ENCODE results near the gene POFUT2.
"Not testable (repeated sequence)": the region's sequence is repeated elsewhere in the genome, so short reads cannot be mapped to it uniquely, and the experiment has no call there.

Gene POFUT2

GRCh38 chr21:45326169-45326851, 38.6 kb upstream of the POFUT2 start:
- no peak for DNase-seq (ENCODE audit: low read depth)

GRCh38 chr21:45325206-45326168, 37.8 kb upstream of the POFUT2 start:
- no peak for DNase-seq (ENCODE audit: low read depth)

- DNase-seq (ENCODE audit: low read depth): no peak
These were observed 37.0 kb upstream of the POFUT2 start for GRCh38 chr21:45324489-45325205.

- DNase-seq (ENCODE audit: low read depth): no peak
These were observed 36.0 kb upstream of the POFUT2 start for GRCh38 chr21:45323487-45324311.

- DNase-seq (ENCODE audit: low read depth): no peak
These were observed 35.3 kb upstream of the POFUT2 start for GRCh38 chr21:45322960-45323461.

GRCh38 chr21:45322231-45322959, 34.7 kb upstream of the POFUT2 start:
- DNase-seq (ENCODE audit: low read depth): no peak

GRCh38 chr21:45320261-45321025, 32.7 kb upstream of the POFUT2 start:
- no peak for DNase-seq (ENCODE audit: low read depth)

GRCh38 chr21:45319461-45320211, 31.9 kb upstream of the POFUT2 start:
- DNase-seq (ENCODE audit: low read depth): no peak

GRCh38 chr21:45318556-45319404, 31.1 kb upstream of the POFUT2 start:
- no peak for DNase-seq (ENCODE audit: low read depth)

GRCh38 chr21:45318146-45318555, 30.5 kb upstream of the POFUT2 start:
- DNase-seq (ENCODE audit: low read depth): no peak

GRCh38 chr21:45317398-45318145, 29.9 kb upstream of the POFUT2 start:
- no peak for DNase-seq (ENCODE audit: low read depth)

- no peak for DNase-seq (ENCODE audit: low read depth)
These were observed 29.2 kb upstream of the POFUT2 start for GRCh38 chr21:45316871-45317397.

GRCh38 chr21:45315676-45316470, 28.2 kb upstream of the POFUT2 start:
- DNase-seq (ENCODE audit: low read depth): not testable (repeated sequence)

- DNase-seq (ENCODE audit: low read depth): no peak
These were observed 26.0 kb upstream of the POFUT2 start for GRCh38 chr21:45313682-45314081.

GRCh38 chr21:45313015-45313414, 25.3 kb upstream of the POFUT2 start:
- no peak for DNase-seq (ENCODE audit: low read depth)

GRCh38 chr21:45312296-45312695, 24.6 kb upstream of the POFUT2 start:
- DNase-seq (ENCODE audit: low read depth): no peak

All from activated gamma-delta T cell treated with anti-CD3 and anti-CD28 coated beads, Interleukin-2, amount 50 U/mL, for 16 hours (primary cell).